Measurements from ENCODE around the gene CSDE1. TPM values are rescaled to one million over a fixed set of nuclear protein-coding genes. Genes with fewer than 3 reads are reported as not detected.

CSDE1 gene
- total and polyA plus RNA-seq, 11 donors, result 177 to 1,317 (median 871) TPM

- DNase-seq (no peak), ATAC-seq (no peak)
- no peaks in the 10 kb centered on the region for H3K4me1 ChIP-seq
- H3K27me3 ChIP-seq, result peaks cover 0 to 20% (median 0%) of the 10 kb centered on the region in 9 donors
- no peak for TF ChIP-seq POLR2A (IDR thresholded peaks at IDR 0.05)
- TF ChIP-seq, protein P1, sequence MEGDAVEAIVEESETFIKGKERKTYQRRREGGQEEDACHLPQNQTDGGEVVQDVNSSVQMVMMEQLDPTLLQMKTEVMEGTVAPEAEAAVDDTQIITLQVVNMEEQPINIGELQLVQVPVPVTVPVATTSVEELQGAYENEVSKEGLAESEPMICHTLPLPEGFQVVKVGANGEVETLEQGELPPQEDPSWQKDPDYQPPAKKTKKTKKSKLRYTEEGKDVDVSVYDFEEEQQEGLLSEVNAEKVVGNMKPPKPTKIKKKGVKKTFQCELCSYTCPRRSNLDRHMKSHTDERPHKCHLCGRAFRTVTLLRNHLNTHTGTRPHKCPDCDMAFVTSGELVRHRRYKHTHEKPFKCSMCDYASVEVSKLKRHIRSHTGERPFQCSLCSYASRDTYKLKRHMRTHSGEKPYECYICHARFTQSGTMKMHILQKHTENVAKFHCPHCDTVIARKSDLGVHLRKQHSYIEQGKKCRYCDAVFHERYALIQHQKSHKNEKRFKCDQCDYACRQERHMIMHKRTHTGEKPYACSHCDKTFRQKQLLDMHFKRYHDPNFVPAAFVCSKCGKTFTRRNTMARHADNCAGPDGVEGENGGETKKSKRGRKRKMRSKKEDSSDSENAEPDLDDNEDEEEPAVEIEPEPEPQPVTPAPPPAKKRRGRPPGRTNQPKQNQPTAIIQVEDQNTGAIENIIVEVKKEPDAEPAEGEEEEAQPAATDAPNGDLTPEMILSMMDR (IDR thresholded peaks at IDR 0.05), result no peak
- WGBS, 4 donors, result 65 to 71% (median 66%) methylated on average over 1 of the region's 1 CpG
- no peak overlapping the region for H3K27ac ChIP-seq
- intact Hi-C loops (cut with DNase I), result no loop called here
- no peak overlapping the region for H3K4me3 ChIP-seq
- no peaks in the 10 kb centered on the region for H3K36me3 ChIP-seq
- H3K9me3 ChIP-seq, result no peaks in the 10 kb centered on the region
Measured at GRCh38 chr1:114690148-114690547, 67.6 kb downstream of the CSDE1 start.

DNA sequence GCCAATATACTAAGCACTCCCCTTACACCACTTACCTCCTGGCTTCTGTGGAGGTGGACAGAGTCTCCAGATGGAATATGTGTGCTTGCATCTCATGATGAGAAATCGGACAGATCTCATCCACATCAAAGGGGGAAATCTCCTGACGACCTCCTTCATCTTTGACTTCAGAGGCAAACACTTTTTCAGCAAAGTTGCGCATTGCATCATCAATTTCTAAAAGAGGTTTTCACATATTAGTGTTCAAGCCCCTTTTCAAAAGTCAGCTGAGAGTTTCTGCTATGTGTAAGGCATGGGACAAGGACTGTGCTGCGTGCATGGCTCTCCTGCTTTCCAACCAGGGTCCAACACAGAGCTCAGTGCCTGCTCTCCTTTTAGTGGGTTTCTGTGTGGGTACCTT, 69.3 kb downstream of the CSDE1 start:
- Histone ChIP-seq H3K27ac (no peak overlapping the region), H3K36me3 (no peaks in the 10 kb centered on the region), H3K4me1 (no peaks in the 10 kb centered on the region), H3K9me3 (no peaks in the 10 kb centered on the region), H3K27me3 (peaks cover 0 to 20% (median 0%) of the 10 kb centered on the region in 9 donors), H3K4me3 (no peak overlapping the region)
- 81 to 84% (median 82%) methylated on average over 4 of the region's 4 CpGs for WGBS, 4 donors
- TF ChIP-seq, protein P1 (IDR thresholded peaks at IDR 0.05), result no peak
- TF ChIP-seq POLR2A (IDR thresholded peaks at IDR 0.05), result no peak
- intact Hi-C loops (cut with DNase I), result no loop called here
- ATAC-seq (no peak), DNase-seq (no peak)

DNA sequence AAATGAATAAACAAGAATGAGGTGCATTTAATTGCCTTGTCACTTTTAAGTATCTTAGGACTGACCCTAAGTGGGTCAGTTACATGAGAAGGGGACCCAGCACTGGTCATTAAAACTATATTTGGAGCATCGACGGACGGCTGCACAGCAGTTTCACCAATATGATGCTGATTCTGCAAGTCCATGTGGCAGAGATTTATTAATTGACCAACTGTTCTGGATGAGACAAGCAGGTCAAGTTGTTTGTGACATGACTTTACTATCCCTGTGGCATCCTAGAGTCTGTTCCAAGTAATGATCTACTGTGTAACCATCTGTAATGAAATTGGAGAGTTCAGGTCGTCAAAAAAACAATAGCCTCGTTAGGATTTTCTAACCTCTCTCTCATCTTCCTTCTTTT, 71.9 kb downstream of the CSDE1 start:
- no peaks in the 10 kb centered on the region for H3K4me1 ChIP-seq
- H3K27ac ChIP-seq, result no peak overlapping the region
- WGBS, 4 donors, result 74 to 86% (median 82%) methylated on average over 5 of the region's 5 CpGs
- no peaks in the 10 kb centered on the region for H3K9me3 ChIP-seq
- no peak for TF ChIP-seq POLR2A (IDR thresholded peaks at IDR 0.05)
- TF ChIP-seq, protein P1 (IDR thresholded peaks at IDR 0.05), result no peak
- no peak overlapping the region for H3K4me3 ChIP-seq
- DNase-seq (no peak), ATAC-seq (no peak)
- H3K36me3 ChIP-seq, result no peaks in the 10 kb centered on the region
- intact Hi-C loops (cut with DNase I), result no loop called here
- H3K27me3 ChIP-seq, result peaks cover 0 to 20% (median 0%) of the 10 kb centered on the region in 9 donors

DNA sequence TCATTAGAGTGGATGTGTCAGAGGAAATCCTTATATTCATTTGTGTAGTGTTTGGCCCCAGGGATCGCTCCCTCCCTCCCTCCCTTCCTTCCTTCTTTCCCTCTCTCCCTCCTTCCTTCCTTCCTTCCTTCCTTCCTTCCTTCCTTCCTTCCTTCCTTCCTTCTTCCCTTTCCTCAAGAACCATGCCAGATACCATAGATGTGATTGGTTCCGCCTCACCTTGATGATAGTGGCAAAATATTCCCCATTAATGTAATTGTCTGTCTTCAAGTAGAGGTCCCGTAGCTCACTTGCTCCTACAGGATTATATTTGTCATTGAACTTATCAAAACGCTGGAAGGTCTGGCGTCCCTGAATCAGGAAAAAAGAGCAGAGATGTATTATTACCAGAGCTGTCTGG, 80.1 kb downstream of the CSDE1 start:
- Histone ChIP-seq H3K27me3 (peaks cover 0 to 10% (median 3%) of the 10 kb centered on the region in 9 donors), H3K27ac (no peak overlapping the region), H3K36me3 (no peaks in the 10 kb centered on the region), H3K4me3 (no peak overlapping the region), H3K9me3 (no peaks in the 10 kb centered on the region), H3K4me1 (no peaks in the 10 kb centered on the region)
- TF ChIP-seq, protein P1 (IDR thresholded peaks at IDR 0.05), result no peak
- TF ChIP-seq POLR2A (IDR thresholded peaks at IDR 0.05), result no peak
- WGBS, 4 donors, result 72 to 84% (median 77%) methylated on average over 5 of the region's 5 CpGs
- DNase-seq (no peak), ATAC-seq (no peak)
- intact Hi-C loops (cut with DNase I), result loop anchor here in 2 of 10 donors (10.0 kb wide), 3 partner anchors 103 to 333 kb away; no protein-coding TSS in a partner anchor

Data from heart left ventricle (tissue), 16 donors.